ENCODE results near the gene YARS2. TPM values are rescaled to one million over a fixed set of nuclear protein-coding genes. Genes with fewer than 3 reads are reported as not detected.

Gene YARS2
- total and polyA plus RNA-seq, 9 of the 15 experiments (the other 6 are each of a cell fraction or from before 2014, with no cell fraction given) = 15.2 to 40.9 (median 28.7) TPM

Small RNA genes lying within 50 kb of the gene (small RNA-seq; reads per million reads assigned to genes)
- not detected for gene RF00019

Other genes with a start within 250 kb of the YARS2 start
- gene DNM1L, start 76.6 kb downstream of the YARS2 start, total RNA-seq (2014; rRNA removed) = 42.3 and 49.6 TPM in 2 replicates
- 79.1 and 86.8 TPM in 2 replicates for gene DNM1L, start 76.6 kb downstream of the YARS2 start, total RNA-seq (2014; rRNA removed; fragmentation: Illumina TruSeq; extraction: Trizol)
- gene DNM1L, start 76.6 kb downstream of the YARS2 start, total RNA-seq (2015; rRNA removed; fragmentation: Illumina TruSeq; extraction: Trizol) = 73.0 and 76.4 TPM in 2 replicates
- 48.8 and 61.5 TPM in 2 replicates for gene DNM1L, start 76.6 kb downstream of the YARS2 start, total RNA-seq (2021)
- gene DNM1L, start 76.6 kb downstream of the YARS2 start, polyA plus RNA-seq (2011; rRNA removed) = 72.4 and 82.8 TPM in 2 replicates
- 56.6 and 69.8 TPM in 2 replicates for gene DNM1L, start 76.6 kb downstream of the YARS2 start, polyA plus RNA-seq (2014; fragmentation: Illumina TruSeq; extraction: Trizol)
- gene DNM1L, start 76.6 kb downstream of the YARS2 start, polyA plus RNA-seq (2014; fragmentation: Nextera tagmentation; extraction: Ambion mirVana) = 10 to 100 TPM; 24.1 to 46.2 TPM
- 46.6 and 54.5 TPM in 2 replicates for gene DNM1L, start 76.6 kb downstream of the YARS2 start, polyA plus RNA-seq (2014; rRNA removed)
- 2.4 and 2.8 TPM in 2 replicates for gene PKP2, start 140.9 kb upstream of the YARS2 start, total RNA-seq (2014; rRNA removed)
- gene PKP2, start 140.9 kb upstream of the YARS2 start, total RNA-seq (2014; rRNA removed; fragmentation: Illumina TruSeq; extraction: Trizol) = 4.2 and 5.3 TPM in 2 replicates
- 2.6 and 2.9 TPM in 2 replicates for gene PKP2, start 140.9 kb upstream of the YARS2 start, total RNA-seq (2015; rRNA removed; fragmentation: Illumina TruSeq; extraction: Trizol)
- 3.5 and 4.1 TPM in 2 replicates for gene PKP2, start 140.9 kb upstream of the YARS2 start, total RNA-seq (2021)
- gene PKP2, start 140.9 kb upstream of the YARS2 start, polyA plus RNA-seq (2011; rRNA removed) = 3.2 and 5.2 TPM in 2 replicates
- 3.3 and 3.7 TPM in 2 replicates for gene PKP2, start 140.9 kb upstream of the YARS2 start, polyA plus RNA-seq (2014; fragmentation: Illumina TruSeq; extraction: Trizol)
- 1 to 10 TPM; 1.6 TPM for gene PKP2, start 140.9 kb upstream of the YARS2 start, polyA plus RNA-seq (2014; fragmentation: Nextera tagmentation; extraction: Ambion mirVana)
- 2.2 and 3.0 TPM in 2 replicates for gene PKP2, start 140.9 kb upstream of the YARS2 start, polyA plus RNA-seq (2014; rRNA removed)

Measured in K562 (cell line).